K562 (cell line): ENCODE data around the gene C12orf42.

Experiments used
- ARID2 ChIP-seq: fragments of 450-650 bp; IDR thresholded peaks from 2 replicates; pipeline ENCODE4 v1.6.1; 2017; ENCODE audit warnings: antibody characterized with exemption, mild to moderate bottlenecking
- CEBPZ ChIP-seq: fragments of 150-350 bp; IDR thresholded peaks from 2 replicates; pipeline ENCODE4 v1.6.1; 2014; ENCODE audit warnings: low read depth, mild to moderate bottlenecking, low read length, borderline replicate concordance
- CREM ChIP-seq: IDR thresholded peaks from 2 replicates; pipeline ENCODE4 v1.6.1; 2014; ENCODE audit warnings: antibody characterized with exemption, low read depth
- CTCF ChIP-seq, 3 experiments: IDR thresholded peaks in 2 of 3; conservative IDR thresholded peaks in 1 of 3; 2 replicates each; pipeline ENCODE4 v1.5.1; 2011 to 2012; ENCODE audit warnings: low read length in 3 of 3, mild to moderate bottlenecking in 3 of 3, control low read depth in 2 of 3, improper control_type of control experiment in 1 of 3, inconsistent platforms in 1 of 3, low read depth in 1 of 3, mixed read lengths in 1 of 3, moderate library complexity in 1 of 3; ENCODE audit not compliant: insufficient read depth in 2 of 3
- EZH2 ChIP-seq: IDR thresholded peaks from 2 replicates; pipeline ENCODE4 v1.6.1; 2012; ENCODE audit warnings: low read depth, mild to moderate bottlenecking, inconsistent platforms, low read length, borderline replicate concordance
- HNRNPH1 ChIP-seq: fragments of 200-400 bp; formaldehyde crosslinking; optimal IDR thresholded peaks from 2 replicates; pipeline ENCODE3; 2017; ENCODE audit warnings: low read depth, mild to moderate bottlenecking, low read length, moderate library complexity
- HNRNPUL1 ChIP-seq: fragments of 200-400 bp; formaldehyde crosslinking; IDR thresholded peaks from 2 replicates; pipeline ENCODE4 v1.6.1; 2017; ENCODE audit warnings: low read length
- MAZ ChIP-seq, 2 experiments: fragments of 450-650 bp in 1 of 2; sonication (generic) in 1 of 2; formaldehyde crosslinking; IDR thresholded peaks in 1 of 2; conservative IDR thresholded peaks in 1 of 2; 2 replicates each; pipeline versions ENCODE4 v1.4.0 to v1.5.0; 2020; ENCODE audit warnings: mild to moderate bottlenecking in 1 of 2, missing genetic modification reagents in 1 of 2
- NFRKB ChIP-seq: fragments of 450-650 bp; IDR thresholded peaks from 2 replicates; pipeline ENCODE4 v1.6.1; 2016; ENCODE audit warnings: low read depth
- POLR2AphosphoS5 ChIP-seq: IDR thresholded peaks from 2 replicates; pipeline ENCODE4 v1.6.1; 2011; ENCODE audit warnings: mild to moderate bottlenecking, low read depth, low read length, moderate library complexity; ENCODE audit not compliant: control insufficient read depth, insufficient read depth
- ZBTB40 ChIP-seq, 2 experiments: fragments of 450-650 bp in 1 of 2; sonication (generic) in 1 of 2; formaldehyde crosslinking in 1 of 2; IDR thresholded peaks; 2 replicates each; pipeline versions ENCODE4 v1.7.1 to v1.9.0; 2016 to 2022; ENCODE audit warnings: inconsistent platforms in 1 of 2, mild to moderate bottlenecking in 1 of 2, missing genetic modification reagents in 1 of 2
- ZNF140 ChIP-seq: fragments of 250-450 bp; sonication (Bioruptor Pico); IDR thresholded peaks from 2 replicates; pipeline ENCODE4 v1.8.0; 2021; ENCODE audit warnings: moderate library complexity, mild to moderate bottlenecking, inconsistent platforms
- TF ChIP-seq, protein P1 (sequence below): fragments of 250-450 bp; sonication (Bioruptor Pico); IDR thresholded peaks from 2 replicates; pipeline ENCODE4 v1.5.0; 2020; ENCODE audit warnings: mild to moderate bottlenecking, borderline replicate concordance

- TF ChIP-seq CEBPZ: no peak
- no peak for TF ChIP-seq NFRKB
- no peak for TF ChIP-seq ZBTB40 (IDR thresholded peaks at IDR 0.05)
- TF ChIP-seq ZBTB40 (CRISPR knock-in tag; IDR thresholded peaks at IDR 0.05): no peak
- TF ChIP-seq ARID2: no peak
- TF ChIP-seq ZNF140 (CRISPR knock-in tag): no peak
- no peak for TF ChIP-seq EZH2
- TF ChIP-seq, protein P1, sequence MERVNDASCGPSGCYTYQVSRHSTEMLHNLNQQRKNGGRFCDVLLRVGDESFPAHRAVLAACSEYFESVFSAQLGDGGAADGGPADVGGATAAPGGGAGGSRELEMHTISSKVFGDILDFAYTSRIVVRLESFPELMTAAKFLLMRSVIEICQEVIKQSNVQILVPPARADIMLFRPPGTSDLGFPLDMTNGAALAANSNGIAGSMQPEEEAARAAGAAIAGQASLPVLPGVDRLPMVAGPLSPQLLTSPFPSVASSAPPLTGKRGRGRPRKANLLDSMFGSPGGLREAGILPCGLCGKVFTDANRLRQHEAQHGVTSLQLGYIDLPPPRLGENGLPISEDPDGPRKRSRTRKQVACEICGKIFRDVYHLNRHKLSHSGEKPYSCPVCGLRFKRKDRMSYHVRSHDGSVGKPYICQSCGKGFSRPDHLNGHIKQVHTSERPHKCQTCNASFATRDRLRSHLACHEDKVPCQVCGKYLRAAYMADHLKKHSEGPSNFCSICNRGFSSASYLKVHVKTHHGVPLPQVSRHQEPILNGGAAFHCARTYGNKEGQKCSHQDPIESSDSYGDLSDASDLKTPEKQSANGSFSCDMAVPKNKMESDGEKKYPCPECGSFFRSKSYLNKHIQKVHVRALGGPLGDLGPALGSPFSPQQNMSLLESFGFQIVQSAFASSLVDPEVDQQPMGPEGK (CRISPR knock-in tag): no peak
- no peak for TF ChIP-seq POLR2AphosphoS5
- TF ChIP-seq HNRNPUL1: no peak
- no peak for TF ChIP-seq HNRNPH1
- no peak for TF ChIP-seq CREM
- TF ChIP-seq MAZ (CRISPR knock-in tag; conservative IDR thresholded peaks at IDR 0.05 in 1 of 2, IDR thresholded peaks at IDR 0.05 in 1 of 2): no peak
- no peak for TF ChIP-seq CTCF (IDR thresholded peaks at IDR 0.05 in 2 of 3, conservative IDR thresholded peaks at IDR 0.05 in 1 of 3; ENCODE audit: insufficient read depth in 2 of 3, low read depth in 1 of 3, low read length in 3 of 3)
These were observed 127.6 kb downstream of the C12orf42 start for GRCh38 chr12:103368167-103368566.
